A673 (cell line): ENCODE results near the gene PCNT.

Experiments
- EZH2 ChIP-seq: fragments of 200-600 bp; sonication (generic); IDR thresholded peaks from 2 replicates; pipeline ENCODE4 v1.6.1; 2017; ENCODE audit warnings: borderline replicate concordance, low read depth, mild to moderate bottlenecking, mixed read lengths, antibody characterized with exemption, low read length; ENCODE audit not compliant: poor library complexity, severe bottlenecking
- TF ChIP-seq, protein P1 (sequence below): fragments of 300-800, 200-600 bp; sonication (generic); conservative IDR thresholded peaks from 2 replicates; pipeline ENCODE4 v1.5.1; 2017; ENCODE audit warnings: low read depth, mild to moderate bottlenecking, antibody characterized with exemption, low read length, moderate library complexity, mixed read lengths

DNA sequence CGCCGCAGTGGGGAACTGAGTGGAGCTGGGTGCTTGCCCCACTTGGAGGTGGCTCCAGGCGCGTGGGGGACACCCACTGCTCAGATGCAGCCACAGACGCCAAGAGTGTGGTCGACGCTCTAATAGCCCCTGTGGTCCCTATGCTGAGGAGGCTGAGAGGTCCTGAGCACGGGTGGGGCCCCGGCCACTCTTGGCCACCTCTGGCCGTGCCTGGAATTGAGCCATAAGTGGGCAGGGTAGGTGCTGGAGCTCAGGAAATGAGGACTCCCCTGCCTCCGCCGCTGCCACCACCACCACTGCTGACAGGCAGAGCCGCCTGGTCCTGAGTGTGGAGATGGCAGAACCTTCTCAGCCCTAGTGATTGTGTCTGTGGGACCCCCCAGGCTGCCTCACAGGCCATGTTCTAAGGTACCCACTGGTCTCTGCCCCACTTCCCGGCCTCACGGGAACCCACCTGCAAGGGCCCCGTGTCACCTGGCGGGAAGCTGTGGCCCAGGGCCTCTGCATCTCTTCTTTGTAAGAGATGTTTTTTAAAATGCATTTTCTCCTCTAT, 100.2 kb downstream of the PCNT start:
- TF ChIP-seq, protein P1, sequence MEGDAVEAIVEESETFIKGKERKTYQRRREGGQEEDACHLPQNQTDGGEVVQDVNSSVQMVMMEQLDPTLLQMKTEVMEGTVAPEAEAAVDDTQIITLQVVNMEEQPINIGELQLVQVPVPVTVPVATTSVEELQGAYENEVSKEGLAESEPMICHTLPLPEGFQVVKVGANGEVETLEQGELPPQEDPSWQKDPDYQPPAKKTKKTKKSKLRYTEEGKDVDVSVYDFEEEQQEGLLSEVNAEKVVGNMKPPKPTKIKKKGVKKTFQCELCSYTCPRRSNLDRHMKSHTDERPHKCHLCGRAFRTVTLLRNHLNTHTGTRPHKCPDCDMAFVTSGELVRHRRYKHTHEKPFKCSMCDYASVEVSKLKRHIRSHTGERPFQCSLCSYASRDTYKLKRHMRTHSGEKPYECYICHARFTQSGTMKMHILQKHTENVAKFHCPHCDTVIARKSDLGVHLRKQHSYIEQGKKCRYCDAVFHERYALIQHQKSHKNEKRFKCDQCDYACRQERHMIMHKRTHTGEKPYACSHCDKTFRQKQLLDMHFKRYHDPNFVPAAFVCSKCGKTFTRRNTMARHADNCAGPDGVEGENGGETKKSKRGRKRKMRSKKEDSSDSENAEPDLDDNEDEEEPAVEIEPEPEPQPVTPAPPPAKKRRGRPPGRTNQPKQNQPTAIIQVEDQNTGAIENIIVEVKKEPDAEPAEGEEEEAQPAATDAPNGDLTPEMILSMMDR, result no peak
- no peak for TF ChIP-seq EZH2
